DMS114 treated with DMSO at 0.1 percent for 48 hours (cell line): ENCODE measurements around the gene TCF23.
"Not testable (repeated sequence)": the region's sequence is repeated elsewhere in the genome, so short reads cannot be mapped to it uniquely, and the experiment has no call there.

Experiments used
- DNase-seq: peaks from one replicate; lab custom pipeline; 2025; ENCODE audit not compliant: unreplicated experiment; lab: John Stamatoyannopoulos, UW

TCF23 gene

GRCh38 chr2:27154488-27154887, 5.7 kb downstream of the TCF23 start:
- no peak for DNase-seq

- DNase-seq, result no peak
These were observed 6.3 kb downstream of the TCF23 start for GRCh38 chr2:27155069-27155520.

- no peak for DNase-seq
These were observed 9.7 kb downstream of the TCF23 start for GRCh38 chr2:27158468-27158867.

DNA sequence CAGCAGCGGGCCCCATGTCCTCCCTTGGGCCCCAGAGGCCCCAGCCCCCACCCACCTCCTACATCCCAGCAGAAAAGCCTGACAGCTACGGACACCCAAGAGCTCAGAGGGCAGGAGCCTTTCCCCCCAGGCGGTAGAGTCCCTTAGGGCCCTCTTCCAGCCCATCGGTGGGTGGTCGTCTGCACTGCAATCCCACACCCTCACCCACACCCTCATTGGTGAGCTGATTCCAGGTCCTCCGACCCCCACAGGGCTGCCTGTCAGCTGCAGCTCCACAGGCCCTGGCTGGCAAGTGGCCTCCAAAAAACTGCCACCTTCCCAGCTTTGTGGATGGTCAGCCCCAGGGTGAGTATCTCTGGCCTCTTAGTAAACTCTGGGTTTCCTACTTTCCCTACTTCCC, 10.5 kb downstream of the TCF23 start:
- DNase-seq, result no peak

- DNase-seq, result no peak
These were observed 11.4 kb downstream of the TCF23 start for GRCh38 chr2:27160191-27160590.

GRCh38 chr2:27162151-27163121, 13.6 kb downstream of the TCF23 start:
- DNase-seq, result no peak

DNA sequence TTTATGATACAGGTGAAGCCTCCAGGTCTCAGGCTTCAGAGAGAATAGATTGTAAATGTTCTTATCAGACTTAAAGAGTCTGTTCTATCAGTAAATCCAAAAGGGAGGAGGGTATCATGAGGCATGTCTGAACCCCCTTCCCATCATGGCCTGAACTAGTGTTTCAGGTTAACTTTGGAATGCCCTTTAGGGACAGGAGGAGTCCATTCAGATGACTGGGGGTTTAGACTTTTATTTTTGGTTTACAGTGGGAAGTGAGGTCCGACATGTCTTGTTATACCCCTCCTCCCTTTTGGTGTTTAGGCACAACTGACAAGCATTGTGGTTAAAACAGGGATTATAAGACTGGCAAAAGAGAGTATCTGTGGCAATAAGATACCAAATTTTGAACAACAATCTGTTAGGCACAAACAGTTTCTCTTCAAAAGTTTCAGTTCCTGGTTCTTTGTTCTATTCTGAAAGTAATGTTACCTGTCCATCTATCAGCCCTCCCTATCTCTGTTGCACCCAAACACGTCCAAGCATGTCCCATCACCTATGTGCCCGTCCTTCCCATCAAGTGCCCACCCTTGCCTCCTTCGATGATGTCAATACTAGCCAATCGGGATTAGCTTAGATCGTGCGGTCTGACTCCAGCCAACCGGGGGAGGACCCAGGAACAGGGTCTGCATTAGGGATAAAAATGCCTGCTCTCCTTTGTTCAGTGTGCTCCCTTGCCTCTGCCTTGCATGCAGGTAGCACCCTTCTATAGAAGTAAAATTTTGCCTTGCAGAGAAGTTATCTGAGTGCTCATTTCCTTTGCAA, 16.4 kb downstream of the TCF23 start:
- DNase-seq, result no peak

- DNase-seq, result no peak
These were observed 22.0 kb downstream of the TCF23 start for GRCh38 chr2:27170581-27171337.

DNA sequence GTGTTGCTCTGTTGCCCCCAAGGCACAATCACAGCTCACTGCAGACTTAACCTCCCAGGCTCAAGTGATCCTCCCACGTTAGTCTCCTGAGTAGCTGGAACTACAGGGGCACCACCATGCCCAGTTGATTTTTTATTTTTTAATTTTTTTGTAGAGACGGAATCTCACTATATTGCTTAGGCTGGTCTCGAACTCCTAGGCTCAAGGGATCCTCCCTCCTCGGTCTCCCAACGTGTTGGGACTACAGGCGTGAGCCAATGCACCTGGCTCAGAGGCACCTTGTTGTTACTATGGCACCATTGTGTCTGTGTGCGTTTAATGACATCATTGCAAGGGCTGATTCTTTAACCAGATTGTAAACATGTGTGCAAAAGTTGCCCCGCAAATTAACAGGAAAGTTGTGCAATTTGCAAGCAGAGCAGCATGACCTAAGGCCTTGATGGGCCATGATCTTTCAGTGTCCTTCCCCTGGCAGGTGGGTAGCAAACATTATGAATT, 22.6 kb downstream of the TCF23 start:
- no peak for DNase-seq

- no peak for DNase-seq
These were observed 25.8 kb downstream of the TCF23 start for GRCh38 chr2:27174638-27175037.

DNA sequence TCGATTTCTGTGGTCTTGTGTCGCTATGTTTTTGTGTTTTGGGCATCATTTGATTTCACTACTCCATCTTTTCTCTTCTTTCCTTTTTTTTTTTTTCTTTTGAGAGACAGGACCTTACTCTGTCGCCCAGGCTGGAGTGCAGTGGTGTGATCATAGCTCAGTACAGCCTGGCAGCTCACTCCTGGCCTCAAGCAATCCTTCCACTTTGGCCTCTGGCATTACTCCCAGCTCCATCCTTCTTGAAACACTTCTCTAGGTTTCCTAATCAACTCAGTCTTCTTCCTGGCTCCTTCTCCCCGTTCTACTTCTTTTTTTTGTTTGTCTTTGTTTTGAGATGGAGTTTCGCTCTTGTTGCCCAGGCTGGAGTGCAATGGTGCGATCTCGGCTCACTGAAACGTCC, 26.5 kb downstream of the TCF23 start:
- DNase-seq, result no peak

DNA sequence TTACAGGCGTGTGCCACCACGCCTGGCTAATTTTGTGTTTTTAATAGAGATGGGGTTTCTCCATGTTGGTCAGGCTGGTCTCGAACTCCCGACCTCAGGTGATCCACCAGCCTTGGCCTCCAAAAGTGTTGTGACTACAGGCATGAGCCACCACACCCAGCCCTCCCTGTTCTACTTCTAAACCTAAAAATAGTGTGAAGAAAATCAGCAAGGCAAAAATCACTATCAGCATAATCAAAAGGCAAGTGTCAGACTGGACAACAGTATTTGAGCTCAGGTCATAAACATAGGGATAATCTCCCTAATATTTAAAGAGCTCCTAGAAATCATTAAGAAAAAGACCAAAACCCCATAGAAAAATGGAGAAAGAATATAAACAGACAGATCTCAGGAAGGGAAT, 27.0 kb downstream of the TCF23 start:
- DNase-seq, result not testable (repeated sequence)

DNA sequence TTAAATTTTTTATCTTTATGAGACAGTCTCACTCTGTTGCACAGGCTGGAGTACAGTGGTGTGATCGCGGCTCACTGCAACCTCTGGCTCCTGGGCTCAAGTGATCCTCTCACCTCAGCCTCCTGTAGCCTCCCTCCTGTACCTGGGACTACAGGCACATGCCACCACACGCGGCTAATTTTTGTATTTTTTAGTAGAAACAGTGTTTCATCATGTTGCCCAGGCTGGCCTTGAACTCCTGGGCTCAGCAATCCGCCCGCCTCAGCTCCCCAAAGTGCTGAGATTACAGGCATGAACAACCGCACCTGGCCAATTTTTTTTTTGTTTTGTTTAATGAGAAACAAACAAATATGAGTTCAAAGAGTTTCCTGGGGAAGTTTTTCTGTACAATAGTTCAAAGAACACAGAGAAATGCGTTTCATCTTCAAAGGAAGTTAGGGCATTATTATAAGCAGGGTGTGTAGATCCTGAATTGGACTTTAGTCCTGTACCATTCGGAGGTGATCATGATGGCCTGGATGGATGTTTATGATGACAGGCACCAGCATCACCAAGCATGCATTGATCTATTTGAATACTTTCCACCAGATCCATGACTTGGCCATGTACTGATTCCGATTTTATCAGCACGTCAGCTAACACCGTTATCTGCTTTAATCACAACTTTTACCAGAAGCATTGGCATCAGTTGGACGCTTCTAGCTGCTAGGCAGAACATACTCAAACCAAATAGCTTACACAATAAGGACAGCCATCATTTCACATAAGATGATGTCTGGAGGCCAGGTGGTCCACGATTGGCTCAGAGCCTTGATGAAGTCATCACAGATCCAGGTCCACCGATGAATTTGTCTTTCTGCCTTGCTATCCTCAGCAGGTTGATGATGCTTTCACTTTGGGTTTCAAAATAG, 28.9 kb downstream of the TCF23 start:
- no peak for DNase-seq

- DNase-seq, result no peak
These were observed 29.7 kb downstream of the TCF23 start for GRCh38 chr2:27178469-27178868.

DNA sequence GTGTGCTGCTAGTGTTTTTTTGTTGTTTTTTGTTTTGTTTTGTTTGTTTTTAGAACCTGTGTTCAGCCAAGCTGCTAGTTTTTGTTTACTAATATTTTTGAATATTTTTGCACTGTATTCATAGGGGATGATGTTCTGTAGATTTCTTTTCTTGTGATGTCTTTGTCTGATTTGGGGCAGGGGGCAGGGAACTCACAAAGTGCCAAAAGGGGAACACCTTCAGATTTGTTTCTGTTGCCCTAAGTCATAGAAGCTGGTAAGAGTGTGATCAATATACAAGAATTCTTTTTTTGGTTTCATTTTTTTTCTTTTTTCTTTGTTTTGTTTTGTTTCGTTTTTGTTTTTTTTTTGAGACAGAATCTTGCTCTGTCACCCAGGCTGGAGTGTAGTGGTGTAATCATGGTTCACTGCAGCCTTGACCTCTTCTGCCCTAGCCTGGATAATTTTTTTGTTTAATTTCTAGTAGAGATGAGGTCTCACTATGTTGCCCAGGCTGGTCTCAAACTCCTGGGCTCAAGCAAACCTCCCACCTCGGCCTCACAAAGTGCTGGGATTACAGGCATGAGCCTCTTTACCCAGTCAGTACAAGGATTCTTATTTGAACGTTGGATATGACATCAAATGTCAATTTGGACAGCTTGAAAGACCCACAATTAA, 30.7 kb downstream of the TCF23 start:
- no peak for DNase-seq

- DNase-seq, result no peak
These were observed 33.5 kb downstream of the TCF23 start for GRCh38 chr2:27182346-27182745.

DNA sequence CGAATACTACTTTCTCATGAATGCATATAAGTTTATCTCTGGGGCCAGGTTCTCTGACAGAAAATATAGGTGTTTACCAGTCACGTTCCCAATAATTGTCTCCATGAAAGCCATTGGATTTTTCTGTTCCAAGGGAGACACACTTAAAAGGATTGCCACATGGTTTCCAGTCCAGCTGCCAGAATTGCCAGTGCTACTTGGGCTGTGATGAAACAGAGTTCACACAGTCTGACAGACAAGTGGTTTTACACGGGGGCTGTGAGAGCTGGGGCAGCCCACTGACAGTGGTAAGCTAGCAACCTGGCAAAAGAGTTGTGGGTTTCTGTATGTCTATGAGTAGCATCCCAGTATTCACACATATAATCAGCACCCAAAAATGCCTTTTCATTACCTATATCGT, 35.3 kb downstream of the TCF23 start:
- DNase-seq, result no peak

DNA sequence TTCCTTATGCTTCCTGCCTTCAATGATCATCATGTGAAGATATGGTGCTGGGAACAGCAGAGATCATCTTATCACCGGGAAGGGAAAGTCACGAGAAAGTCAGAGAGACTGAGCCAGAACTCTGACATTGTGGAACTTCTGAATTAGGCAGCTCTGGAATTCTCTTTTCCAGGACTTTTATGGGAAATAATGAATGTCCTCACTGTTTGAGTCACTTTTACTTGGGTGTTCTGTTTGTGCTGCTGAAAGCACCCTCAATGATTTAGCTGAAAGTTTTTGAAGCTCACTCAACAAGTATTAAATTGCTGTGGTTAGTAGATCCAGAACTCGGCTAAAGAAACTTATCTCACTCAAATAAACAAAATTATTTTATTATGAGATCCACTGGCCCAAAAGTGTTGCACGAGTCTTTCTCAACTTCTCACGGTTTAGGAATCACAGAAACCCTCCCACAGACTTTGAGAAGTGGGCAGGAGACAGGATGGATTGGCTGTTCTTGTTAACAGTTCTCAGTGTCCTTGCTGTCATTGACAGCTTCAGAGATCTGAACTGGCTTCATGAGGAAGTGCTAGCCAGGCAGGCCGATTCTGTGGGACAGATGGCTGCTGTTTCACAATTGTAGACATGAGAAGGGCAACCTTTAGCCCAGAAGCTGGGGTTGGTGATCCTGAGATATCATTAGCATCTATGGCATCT, 36.7 kb downstream of the TCF23 start:
- no peak for DNase-seq
